Measurements from ENCODE around the gene CYP2J2. TPM values are rescaled to one million over a fixed set of nuclear protein-coding genes. Genes with fewer than 3 reads are reported as not detected.
"Not testable (repeated sequence)": the region's sequence is repeated elsewhere in the genome, so short reads cannot be mapped to it uniquely, and the experiment has no call there.

CYP2J2 gene
- total RNA-seq, 1 donor, result 0.09 TPM

- TF ChIP-seq, protein P1, sequence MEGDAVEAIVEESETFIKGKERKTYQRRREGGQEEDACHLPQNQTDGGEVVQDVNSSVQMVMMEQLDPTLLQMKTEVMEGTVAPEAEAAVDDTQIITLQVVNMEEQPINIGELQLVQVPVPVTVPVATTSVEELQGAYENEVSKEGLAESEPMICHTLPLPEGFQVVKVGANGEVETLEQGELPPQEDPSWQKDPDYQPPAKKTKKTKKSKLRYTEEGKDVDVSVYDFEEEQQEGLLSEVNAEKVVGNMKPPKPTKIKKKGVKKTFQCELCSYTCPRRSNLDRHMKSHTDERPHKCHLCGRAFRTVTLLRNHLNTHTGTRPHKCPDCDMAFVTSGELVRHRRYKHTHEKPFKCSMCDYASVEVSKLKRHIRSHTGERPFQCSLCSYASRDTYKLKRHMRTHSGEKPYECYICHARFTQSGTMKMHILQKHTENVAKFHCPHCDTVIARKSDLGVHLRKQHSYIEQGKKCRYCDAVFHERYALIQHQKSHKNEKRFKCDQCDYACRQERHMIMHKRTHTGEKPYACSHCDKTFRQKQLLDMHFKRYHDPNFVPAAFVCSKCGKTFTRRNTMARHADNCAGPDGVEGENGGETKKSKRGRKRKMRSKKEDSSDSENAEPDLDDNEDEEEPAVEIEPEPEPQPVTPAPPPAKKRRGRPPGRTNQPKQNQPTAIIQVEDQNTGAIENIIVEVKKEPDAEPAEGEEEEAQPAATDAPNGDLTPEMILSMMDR (IDR thresholded peaks at IDR 0.05; ENCODE audit: insufficient read depth, low read length), result no peak
- no peak for DNase-seq (ENCODE audit: low read depth)
- no peak overlapping the region for H3K4me3 ChIP-seq (ENCODE audit: low read depth, low read length)
Measured at GRCh38 chr1:59919746-59920145, 6.8 kb downstream of the CYP2J2 start.

DNA sequence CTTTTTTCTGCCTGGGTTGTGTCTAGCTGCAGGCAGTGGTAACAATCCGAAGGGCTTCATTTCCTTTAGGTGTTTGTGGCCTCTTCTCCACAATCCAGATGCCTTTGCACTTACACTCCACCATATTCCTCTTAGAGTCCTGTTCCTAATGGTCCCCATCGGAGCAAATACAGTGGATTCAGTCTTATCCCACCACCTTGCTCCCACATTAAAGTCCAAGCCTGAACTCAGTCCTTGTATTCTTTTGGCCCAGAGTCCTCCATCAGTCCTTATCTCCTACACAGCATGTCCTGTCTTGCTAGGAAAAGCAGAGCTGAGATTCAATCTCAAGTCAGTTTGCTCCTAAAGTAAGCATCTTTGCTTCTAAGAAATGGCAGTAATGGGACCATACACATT is 8.8 kb downstream of the CYP2J2 start:
- TF ChIP-seq, protein P1 (IDR thresholded peaks at IDR 0.05; ENCODE audit: insufficient read depth, low read length), result no peak
- H3K4me3 ChIP-seq (ENCODE audit: low read depth, low read length), result no peak overlapping the region
- DNase-seq (ENCODE audit: low read depth), result no peak

DNA sequence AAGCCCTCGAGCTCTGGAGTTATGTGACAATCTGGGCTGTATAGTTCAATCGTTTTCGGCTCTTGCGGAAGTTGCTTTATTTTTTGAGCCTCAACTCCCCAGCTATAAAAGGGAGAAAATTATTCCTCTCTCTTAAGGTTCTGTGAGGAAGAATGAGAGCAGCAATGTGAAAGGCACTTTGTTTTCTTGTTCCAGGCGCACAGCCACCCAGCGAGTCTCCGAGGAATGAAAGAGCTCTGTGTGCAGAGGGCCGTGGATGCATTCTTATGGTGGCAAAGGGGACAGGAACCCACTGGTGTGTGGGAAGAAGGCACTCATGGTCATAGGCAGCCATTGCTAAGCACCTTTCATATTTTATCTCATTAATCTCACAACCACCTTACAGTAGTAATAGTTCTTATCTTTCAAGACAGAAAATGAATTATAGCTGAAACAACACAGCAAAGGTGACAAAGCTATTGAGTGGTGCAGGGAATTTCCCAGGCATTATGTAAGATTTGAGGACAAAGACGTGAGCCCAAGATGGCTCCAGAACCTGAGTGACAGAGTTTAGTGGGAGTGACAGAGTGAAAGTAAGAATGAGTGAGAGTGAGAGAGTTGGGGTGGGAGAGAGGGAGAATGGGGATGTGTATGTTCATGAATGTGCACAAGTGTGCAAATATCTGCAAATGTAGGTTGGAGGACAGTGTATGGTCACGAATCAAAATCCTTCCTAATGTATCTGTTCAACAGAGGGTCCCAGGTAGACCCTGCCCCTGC is 9.4 kb downstream of the CYP2J2 start:
- no peak overlapping the region for H3K4me3 ChIP-seq (ENCODE audit: low read depth, low read length)
- TF ChIP-seq, protein P1 (IDR thresholded peaks at IDR 0.05; ENCODE audit: insufficient read depth, low read length), result no peak
- DNase-seq (ENCODE audit: low read depth), result no peak

- no peak overlapping the region for H3K4me3 ChIP-seq (ENCODE audit: low read depth, low read length)
- DNase-seq (ENCODE audit: low read depth), result no peak
- TF ChIP-seq, protein P1 (IDR thresholded peaks at IDR 0.05; ENCODE audit: insufficient read depth, low read length), result no peak
Measured at GRCh38 chr1:59915516-59915915, 11.1 kb downstream of the CYP2J2 start.

- H3K4me3 ChIP-seq (ENCODE audit: low read depth, low read length); DNase-seq (ENCODE audit: low read depth): not testable (repeated sequence)
Measured at GRCh38 chr1:59914791-59915286, 11.7 kb downstream of the CYP2J2 start.

DNA sequence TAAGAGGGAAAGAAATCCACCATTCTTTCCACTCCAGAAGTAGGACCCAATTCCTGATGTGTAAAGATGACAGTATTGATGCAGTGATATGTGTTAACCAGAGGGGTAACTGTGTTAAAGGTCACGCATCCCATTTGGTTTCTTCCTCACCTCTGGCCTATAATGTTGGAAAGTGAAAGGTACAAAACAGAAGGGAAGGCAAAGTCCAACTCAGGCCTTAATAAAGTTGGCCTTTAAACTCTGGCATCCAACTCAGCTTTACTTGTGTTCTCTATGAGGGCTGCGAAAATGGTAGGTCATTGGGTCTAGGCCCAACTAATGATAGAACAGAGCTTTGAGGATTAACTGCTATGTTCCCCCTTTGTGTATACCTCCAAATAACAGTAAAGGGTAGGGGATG is 17.9 kb downstream of the CYP2J2 start:
- TF ChIP-seq, protein P1 (IDR thresholded peaks at IDR 0.05; ENCODE audit: insufficient read depth, low read length), result no peak
- no peak for DNase-seq (ENCODE audit: low read depth)
- H3K4me3 ChIP-seq (ENCODE audit: low read depth, low read length), result no peak overlapping the region

GRCh38 chr1:59908084-59908483 is 18.5 kb downstream of the CYP2J2 start:
- no peak for DNase-seq (ENCODE audit: low read depth)
- TF ChIP-seq, protein P1 (IDR thresholded peaks at IDR 0.05; ENCODE audit: insufficient read depth, low read length), result no peak

More at GRCh38 chr1:59908084-59908483, 18.5 kb downstream of the CYP2J2 start:
- no peak overlapping the region for H3K4me3 ChIP-seq (ENCODE audit: low read depth, low read length)

All from fibroblast of the aortic adventitia (primary cell).